ENCODE data around the gene NME3. TPM values are rescaled to one million over a fixed set of nuclear protein-coding genes. Genes with fewer than 3 reads are reported as not detected.

Gene NME3
- total and polyA plus RNA-seq, 9 of the 15 experiments (the other 6 are each of a cell fraction or from before 2014, with no cell fraction given), result 0.68 to 76.3 (median 11.5) TPM

- TF ChIP-seq CBFA2T2 (conservative IDR thresholded peaks at IDR 0.05) (no peak), ELF2 (CRISPR knock-in tag; IDR thresholded peaks at IDR 0.05) (peak; percentile 94), PHF8 (IDR thresholded peaks at IDR 0.05; ENCODE audit: borderline replicate concordance, low read length) (peak; percentile 91; the same call in 1 of the 2 replicates), ZNF316 (IDR thresholded peaks at IDR 0.05) (no peak), MTF1 (CRISPR knock-in tag; IDR thresholded peaks at IDR 0.05; ENCODE audit: borderline replicate concordance) (no peak), AFF4 (CRISPR knock-in tag; IDR thresholded peaks at IDR 0.05) (0 out of 2 replicates have a peak, but pooled peaks have one; percentile 27), KLF16 (IDR thresholded peaks at IDR 0.05) (no peak), TGIF2 (CRISPR knock-in tag; IDR thresholded peaks at IDR 0.05) (no peak), ZNF551 (CRISPR knock-in tag; IDR thresholded peaks at IDR 0.05) (no peak), TFAP4 (CRISPR knock-in tag; IDR thresholded peaks at IDR 0.05; ENCODE audit: borderline replicate concordance) (peak; percentile 70; the same call in 1 of the 2 replicates), KDM5B (IDR thresholded peaks at IDR 0.05; ENCODE audit: insufficient replicate concordance, low read depth, low read length) (peak; percentile 82), ZKSCAN8 (CRISPR knock-in tag; IDR thresholded peaks at IDR 0.05) (no peak), ETV1 (tag; conservative IDR thresholded peaks at IDR 0.05; ENCODE audit: low read depth) (peak; percentile 85)
- TF ChIP-seq, protein P1, sequence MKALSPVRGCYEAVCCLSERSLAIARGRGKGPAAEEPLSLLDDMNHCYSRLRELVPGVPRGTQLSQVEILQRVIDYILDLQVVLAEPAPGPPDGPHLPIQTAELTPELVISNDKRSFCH (CRISPR knock-in tag; IDR thresholded peaks at IDR 0.05), result no peak
- TF ChIP-seq, protein P1 (tag; IDR thresholded peaks at IDR 0.05), result no peak
- TF ChIP-seq, protein P2, sequence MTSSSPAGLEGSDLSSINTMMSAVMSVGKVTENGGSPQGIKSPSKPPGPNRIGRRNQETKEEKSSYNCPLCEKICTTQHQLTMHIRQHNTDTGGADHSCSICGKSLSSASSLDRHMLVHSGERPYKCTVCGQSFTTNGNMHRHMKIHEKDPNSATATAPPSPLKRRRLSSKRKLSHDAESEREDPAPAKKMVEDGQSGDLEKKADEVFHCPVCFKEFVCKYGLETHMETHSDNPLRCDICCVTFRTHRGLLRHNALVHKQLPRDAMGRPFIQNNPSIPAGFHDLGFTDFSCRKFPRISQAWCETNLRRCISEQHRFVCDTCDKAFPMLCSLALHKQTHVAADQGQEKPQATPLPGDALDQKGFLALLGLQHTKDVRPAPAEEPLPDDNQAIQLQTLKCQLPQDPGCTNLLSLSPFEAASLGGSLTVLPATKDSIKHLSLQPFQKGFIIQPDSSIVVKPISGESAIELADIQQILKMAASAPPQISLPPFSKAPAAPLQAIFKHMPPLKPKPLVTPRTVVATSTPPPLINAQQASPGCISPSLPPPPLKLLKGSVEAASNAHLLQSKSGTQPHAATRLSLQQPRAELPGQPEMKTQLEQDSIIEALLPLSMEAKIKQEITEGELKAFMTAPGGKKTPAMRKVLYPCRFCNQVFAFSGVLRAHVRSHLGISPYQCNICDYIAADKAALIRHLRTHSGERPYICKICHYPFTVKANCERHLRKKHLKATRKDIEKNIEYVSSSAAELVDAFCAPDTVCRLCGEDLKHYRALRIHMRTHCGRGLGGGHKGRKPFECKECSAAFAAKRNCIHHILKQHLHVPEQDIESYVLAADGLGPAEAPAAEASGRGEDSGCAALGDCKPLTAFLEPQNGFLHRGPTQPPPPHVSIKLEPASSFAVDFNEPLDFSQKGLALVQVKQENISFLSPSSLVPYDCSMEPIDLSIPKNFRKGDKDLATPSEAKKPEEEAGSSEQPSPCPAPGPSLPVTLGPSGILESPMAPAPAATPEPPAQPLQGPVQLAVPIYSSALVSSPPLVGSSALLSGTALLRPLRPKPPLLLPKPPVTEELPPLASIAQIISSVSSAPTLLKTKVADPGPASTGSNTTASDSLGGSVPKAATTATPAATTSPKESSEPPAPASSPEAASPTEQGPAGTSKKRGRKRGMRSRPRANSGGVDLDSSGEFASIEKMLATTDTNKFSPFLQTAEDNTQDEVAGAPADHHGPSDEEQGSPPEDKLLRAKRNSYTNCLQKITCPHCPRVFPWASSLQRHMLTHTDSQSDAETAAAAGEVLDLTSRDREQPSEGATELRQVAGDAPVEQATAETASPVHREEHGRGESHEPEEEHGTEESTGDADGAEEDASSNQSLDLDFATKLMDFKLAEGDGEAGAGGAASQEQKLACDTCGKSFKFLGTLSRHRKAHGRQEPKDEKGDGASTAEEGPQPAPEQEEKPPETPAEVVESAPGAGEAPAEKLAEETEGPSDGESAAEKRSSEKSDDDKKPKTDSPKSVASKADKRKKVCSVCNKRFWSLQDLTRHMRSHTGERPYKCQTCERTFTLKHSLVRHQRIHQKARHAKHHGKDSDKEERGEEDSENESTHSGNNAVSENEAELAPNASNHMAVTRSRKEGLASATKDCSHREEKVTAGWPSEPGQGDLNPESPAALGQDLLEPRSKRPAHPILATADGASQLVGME (CRISPR knock-in tag; IDR thresholded peaks at IDR 0.05), result no peak
Measured at GRCh38 chr16:1772908-1773702, 1.8 kb upstream of the NME3 start, which contains the start of gene MRPS34 (continued).
